KG1 (cell line): ENCODE measurements around the gene TRAF3.
"Not testable (repeated sequence)": the region's sequence is repeated elsewhere in the genome, so short reads cannot be mapped to it uniquely, and the experiment has no call there.

Experiments
- DNase-seq: peaks from one replicate; lab custom pipeline; 2025; lab: John Stamatoyannopoulos, UW

Gene TRAF3

GRCh38 chr14:102752239-102752847 is 24.9 kb upstream of the TRAF3 start:
- no peak for DNase-seq

DNA sequence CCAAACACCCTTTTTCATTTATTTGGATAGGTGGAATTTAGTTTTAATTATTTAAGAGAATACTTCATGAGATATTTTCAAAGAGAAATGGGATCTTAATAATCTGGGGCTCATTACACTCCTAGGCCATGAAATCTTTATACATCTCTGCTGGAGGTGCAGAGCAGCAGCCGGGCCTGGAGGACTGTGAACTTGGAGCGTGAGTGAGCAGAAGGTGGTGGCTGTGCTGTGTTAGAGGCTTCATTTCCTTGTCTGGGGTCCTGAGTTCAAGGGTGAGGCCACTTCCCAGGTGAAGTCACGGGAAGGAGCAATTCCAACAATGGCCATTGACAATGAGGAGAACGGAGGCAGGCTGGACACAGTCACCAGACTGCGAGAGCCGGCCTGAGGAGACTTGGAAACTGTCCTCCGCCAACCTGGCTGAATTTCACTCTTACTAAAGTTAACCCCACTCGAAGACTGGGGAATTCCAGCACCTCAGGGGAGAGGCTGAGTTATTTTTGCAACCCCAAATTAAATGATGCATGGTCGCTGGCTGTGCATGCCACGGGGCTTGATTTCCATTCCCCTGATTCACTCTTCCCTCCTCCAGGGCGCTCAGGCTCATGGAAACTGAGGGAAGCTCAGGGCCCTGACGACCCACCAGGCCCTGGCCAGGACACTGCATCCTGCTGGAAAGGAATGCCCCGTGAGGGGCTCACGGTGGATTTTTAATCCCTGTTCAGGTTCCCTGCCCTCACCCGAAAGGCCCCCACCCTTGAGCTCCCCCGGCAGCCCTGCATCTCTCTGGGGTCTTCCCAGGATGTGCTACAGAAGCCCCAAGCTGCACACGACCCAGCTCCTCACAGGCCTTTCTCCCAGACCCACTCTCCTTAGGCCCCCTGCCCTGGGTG is 22.6 kb upstream of the TRAF3 start:
- no peak for DNase-seq

- DNase-seq, result no peak
These were observed 19.6 kb upstream of the TRAF3 start for GRCh38 chr14:102757646-102758045.

GRCh38 chr14:102758087-102758486 is 19.2 kb upstream of the TRAF3 start:
- no peak for DNase-seq

DNA sequence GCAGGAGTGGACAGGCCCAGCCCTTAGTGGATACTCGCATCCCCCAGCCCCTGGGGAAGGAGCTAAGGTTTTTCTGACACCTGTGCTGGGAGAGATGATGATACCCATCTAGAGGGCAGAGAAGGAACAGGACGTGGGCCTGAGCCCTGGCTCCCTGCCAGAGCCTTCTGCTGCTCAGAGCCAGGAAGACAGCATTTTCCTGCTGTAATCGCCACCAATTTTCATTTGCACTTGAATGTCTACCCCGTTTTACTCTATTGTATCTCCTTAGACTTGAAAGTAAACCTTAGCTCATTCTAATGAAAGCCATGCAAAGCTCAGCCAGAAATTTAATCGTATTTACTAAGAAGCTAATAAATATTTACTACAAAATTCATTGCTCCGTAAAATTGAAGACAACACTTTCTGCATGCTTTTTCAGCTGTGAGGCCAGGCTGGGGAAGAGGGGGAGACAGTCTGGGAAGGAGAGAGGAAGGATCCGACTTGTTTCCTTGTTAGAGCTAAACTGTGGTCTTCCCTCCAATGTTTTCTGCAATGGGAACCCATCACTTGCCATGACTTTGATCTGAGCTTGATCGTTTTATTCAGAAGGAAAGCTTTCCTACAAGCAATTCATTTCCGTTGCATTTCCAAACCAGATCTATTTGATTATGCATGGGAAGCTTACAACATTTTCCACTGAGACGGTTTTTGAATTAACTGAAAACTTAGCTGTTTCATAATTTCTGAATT is 17.6 kb upstream of the TRAF3 start:
- DNase-seq, result no peak

GRCh38 chr14:102760496-102761193 is 16.6 kb upstream of the TRAF3 start:
- no peak for DNase-seq

GRCh38 chr14:102761206-102761605 is 16.0 kb upstream of the TRAF3 start:
- no peak for DNase-seq

GRCh38 chr14:102764220-102764671 is 13.0 kb upstream of the TRAF3 start:
- no peak for DNase-seq

DNA sequence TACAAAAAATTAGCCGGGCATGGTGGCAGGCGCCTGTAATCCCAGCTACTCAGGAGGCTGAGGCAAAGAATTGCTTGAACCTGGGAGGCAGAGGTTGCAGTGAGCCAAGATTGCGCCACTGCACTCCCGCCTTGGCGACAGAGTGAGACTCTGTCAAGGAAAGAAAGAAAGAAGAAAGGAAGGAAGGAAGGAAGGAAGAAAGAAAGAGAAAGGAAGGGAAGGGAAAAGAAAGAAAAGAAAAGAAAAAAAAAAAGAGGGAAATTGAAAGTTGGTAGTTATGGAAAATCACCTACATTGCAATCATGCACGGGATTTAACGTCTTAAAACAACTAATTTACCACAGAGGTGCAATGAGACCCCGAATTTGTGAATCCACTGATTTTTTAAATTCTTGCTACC is 11.5 kb upstream of the TRAF3 start:
- not testable (repeated sequence) for DNase-seq

GRCh38 chr14:102768223-102769048 is 8.8 kb upstream of the TRAF3 start:
- DNase-seq, result peak; percentile 60

DNA sequence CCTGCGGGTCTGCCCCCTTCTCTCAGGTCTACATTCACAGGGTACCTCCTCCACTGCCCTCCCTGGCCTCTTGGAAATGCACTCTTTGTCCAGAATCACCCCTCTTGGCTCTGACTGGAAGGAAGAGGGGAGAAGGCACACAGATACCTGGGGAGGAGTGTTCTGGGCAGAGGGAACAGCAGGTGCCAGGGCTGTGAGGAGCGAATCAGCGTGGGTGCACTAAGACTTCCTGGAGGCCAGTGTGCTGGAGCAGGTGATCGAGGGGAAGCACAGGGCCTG is 8.3 kb upstream of the TRAF3 start:
- no peak for DNase-seq

- DNase-seq, result no peak
These were observed 6.8 kb upstream of the TRAF3 start for GRCh38 chr14:102770147-102771123.

GRCh38 chr14:102771144-102771543 is 6.1 kb upstream of the TRAF3 start:
- DNase-seq, result no peak

DNA sequence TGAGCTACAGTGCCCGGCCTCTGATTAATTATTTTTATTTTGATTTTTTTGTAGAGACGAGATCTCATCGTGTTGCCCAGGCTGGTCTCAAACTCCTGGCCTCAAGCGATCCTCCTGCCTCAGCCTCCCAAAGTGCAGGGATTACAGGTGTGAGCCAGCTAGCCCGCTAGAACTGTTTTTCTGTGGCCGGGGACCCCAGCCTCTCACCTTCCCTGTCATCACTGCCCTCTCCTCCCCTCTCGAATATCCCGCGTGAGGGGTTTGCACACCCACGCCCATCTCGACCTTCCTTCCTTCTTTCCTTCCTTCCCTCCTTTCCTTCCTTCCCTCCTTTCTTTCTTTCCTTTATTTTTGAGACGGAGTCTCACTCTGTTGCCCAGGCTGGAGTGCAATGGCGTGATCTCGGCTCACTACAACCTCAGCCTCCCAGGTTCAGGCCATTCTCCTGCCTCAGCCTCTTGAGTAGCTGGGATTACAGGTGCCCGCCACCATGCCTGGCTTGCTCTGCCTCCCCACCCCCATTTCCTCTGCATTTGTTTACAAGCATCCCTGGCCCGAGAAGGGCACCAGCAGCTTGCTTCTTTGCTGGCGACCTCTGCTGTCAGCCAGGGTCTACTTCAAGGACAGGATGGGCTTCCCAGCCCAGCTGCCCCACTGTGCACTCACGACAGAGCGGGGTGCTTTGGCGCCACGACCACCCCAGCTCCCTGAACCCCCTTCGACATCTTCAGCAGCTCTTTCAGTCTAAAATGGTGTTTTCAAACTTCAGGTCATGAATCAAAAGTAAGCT is 4.3 kb upstream of the TRAF3 start:
- no peak for DNase-seq

- no peak for DNase-seq
These were observed 2.7 kb upstream of the TRAF3 start for GRCh38 chr14:102774391-102775153.

GRCh38 chr14:102775855-102776760 is 1.1 kb upstream of the TRAF3 start:
- no peak for DNase-seq

- DNase-seq, result no peak
These were observed 575 bp downstream of the TRAF3 start for GRCh38 chr14:102777711-102778337.
